Keratinocyte (primary cell): ENCODE measurements around the gene OTOF.

Source experiments
- EZH2 ChIP-seq: IDR thresholded peaks from one replicate; pipeline ENCODE4 v1.6.1; 2012; ENCODE audit warnings: inconsistent platforms, mild to moderate bottlenecking, low read length, moderate library complexity
- TF ChIP-seq, protein P1 (sequence below), 3 experiments: IDR thresholded peaks in 1 of 3; conservative IDR thresholded peaks in 1 of 3; optimal IDR thresholded peaks in 1 of 3; 2 replicates in 2 of 3; 3 replicates in 1 of 3; pipeline versions ENCODE3 to v1.5.1; 2011; ENCODE audit warnings: low read length in 3 of 3, mild to moderate bottlenecking in 3 of 3, moderate library complexity in 2 of 3, control low read depth in 1 of 3, inconsistent platforms in 1 of 3; ENCODE audit not compliant: insufficient read depth in 2 of 3; ENCODE audit errors: extremely low read depth in 1 of 3

DNA sequence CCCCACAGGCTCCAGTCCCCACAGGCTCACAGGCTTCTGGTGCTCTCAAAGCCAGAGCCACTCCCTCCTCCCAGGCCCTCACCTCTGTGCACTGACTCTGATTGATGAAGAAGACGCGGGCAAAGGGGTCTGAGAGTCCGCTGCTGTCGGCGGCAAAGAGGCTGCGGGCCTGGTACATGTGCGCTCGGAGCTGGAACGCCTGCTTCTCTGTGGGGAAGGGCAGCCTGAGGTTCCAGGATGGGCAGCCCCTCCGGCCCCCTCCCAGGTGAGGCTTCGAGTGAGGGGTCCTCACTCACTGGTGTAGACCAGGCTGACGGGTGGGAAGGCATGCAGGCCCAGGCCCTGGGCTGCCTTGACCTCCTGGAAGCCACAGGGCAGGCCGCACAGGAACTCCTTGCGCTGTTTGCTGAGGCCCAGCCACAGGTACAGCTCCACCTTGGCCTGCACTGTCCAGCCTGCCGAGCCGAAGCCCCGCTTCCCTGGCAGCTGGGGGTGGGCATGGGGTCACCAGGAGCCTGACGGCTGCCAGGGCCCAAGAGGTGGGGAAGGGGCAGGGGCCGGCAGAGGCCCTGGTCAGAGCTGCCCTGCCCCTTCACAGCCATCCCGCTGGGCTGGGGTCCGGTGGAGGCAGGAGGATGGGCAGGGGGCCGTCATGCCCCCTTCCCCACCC, 2.0 kb downstream of the OTOF start:
- TF ChIP-seq, protein P1, sequence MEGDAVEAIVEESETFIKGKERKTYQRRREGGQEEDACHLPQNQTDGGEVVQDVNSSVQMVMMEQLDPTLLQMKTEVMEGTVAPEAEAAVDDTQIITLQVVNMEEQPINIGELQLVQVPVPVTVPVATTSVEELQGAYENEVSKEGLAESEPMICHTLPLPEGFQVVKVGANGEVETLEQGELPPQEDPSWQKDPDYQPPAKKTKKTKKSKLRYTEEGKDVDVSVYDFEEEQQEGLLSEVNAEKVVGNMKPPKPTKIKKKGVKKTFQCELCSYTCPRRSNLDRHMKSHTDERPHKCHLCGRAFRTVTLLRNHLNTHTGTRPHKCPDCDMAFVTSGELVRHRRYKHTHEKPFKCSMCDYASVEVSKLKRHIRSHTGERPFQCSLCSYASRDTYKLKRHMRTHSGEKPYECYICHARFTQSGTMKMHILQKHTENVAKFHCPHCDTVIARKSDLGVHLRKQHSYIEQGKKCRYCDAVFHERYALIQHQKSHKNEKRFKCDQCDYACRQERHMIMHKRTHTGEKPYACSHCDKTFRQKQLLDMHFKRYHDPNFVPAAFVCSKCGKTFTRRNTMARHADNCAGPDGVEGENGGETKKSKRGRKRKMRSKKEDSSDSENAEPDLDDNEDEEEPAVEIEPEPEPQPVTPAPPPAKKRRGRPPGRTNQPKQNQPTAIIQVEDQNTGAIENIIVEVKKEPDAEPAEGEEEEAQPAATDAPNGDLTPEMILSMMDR (optimal IDR thresholded peaks at IDR 0.05 in 1 of 3, IDR thresholded peaks at IDR 0.05 in 1 of 3, conservative IDR thresholded peaks at IDR 0.05 in 1 of 3; ENCODE audit: extremely low read depth in 1 of 3, insufficient read depth in 2 of 3, low read length in 3 of 3): no peak
- TF ChIP-seq EZH2: no peak
